ENCODE results near the gene HOXB3.

The HOXB3 gene

DNA sequence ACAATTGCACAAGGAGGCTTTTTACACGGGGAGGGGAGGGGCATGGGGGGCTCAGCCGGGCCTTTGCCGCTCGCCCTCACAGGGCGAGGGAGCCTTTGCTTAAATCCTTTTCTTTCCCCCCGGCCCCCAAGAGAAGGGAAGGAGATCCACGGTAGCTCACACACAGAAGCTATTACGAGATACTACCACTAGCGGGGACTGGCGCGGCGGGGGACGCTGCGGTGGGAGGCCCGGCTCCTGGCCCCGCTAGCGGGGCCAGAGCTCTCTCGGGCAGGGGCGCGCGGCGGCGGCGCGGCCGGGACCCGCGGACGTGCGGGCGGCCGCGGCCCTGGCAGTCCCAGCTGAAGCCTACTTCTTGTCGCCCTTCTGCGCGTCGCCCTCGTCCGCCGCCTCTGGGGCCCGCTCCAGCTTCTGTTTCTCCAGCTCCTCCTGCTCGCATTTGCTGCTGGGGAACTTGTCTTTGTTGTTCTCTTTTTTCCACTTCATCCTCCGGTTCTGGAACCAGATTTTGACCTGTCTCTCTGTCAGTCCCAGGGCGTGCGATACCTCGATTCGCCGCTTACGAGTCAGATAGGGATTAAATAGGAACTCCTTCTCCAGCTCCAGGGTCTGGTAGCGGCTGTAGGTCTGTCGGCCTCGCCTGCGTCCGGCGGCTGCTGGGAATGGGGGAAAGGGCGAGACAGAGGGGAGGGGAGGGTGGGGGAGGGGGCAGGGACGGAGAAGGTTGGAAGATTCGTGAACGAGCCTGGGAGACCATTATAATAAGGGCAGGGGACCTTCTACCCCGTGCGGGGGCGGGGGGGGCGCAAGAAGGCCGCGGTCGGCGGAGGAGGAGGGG is 23.0 kb upstream of the HOXB3 start:
- CTCF ChIA-PET: interaction anchor here (0.6 to 12.1 kb wide), 24 partner anchors 9 to 635 kb away, joined by 3 to 185 read pairs (median 5); partner anchors contain the start of gene HOXB5
- peak overlapping the region; percentile 67 for H3K4me3 ChIP-seq (ENCODE audit: low read depth, low read length)
- no peak for DNase-seq (ENCODE audit: low read depth, low spot score)
- POLR2A ChIA-PET: interaction anchor here (0.7 to 1.4 kb wide), 10 partner anchors 9 to 564 kb away, joined by 3 to 6 read pairs (median 4); partner anchors contain the start of genes HOXB3, HOXB5, HOXB6 and NFE2L1
- TF ChIP-seq, protein P1, sequence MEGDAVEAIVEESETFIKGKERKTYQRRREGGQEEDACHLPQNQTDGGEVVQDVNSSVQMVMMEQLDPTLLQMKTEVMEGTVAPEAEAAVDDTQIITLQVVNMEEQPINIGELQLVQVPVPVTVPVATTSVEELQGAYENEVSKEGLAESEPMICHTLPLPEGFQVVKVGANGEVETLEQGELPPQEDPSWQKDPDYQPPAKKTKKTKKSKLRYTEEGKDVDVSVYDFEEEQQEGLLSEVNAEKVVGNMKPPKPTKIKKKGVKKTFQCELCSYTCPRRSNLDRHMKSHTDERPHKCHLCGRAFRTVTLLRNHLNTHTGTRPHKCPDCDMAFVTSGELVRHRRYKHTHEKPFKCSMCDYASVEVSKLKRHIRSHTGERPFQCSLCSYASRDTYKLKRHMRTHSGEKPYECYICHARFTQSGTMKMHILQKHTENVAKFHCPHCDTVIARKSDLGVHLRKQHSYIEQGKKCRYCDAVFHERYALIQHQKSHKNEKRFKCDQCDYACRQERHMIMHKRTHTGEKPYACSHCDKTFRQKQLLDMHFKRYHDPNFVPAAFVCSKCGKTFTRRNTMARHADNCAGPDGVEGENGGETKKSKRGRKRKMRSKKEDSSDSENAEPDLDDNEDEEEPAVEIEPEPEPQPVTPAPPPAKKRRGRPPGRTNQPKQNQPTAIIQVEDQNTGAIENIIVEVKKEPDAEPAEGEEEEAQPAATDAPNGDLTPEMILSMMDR (IDR thresholded peaks at IDR 0.05; ENCODE audit: insufficient read depth, low read length, missing control alignments): peak; percentile 39

DNA sequence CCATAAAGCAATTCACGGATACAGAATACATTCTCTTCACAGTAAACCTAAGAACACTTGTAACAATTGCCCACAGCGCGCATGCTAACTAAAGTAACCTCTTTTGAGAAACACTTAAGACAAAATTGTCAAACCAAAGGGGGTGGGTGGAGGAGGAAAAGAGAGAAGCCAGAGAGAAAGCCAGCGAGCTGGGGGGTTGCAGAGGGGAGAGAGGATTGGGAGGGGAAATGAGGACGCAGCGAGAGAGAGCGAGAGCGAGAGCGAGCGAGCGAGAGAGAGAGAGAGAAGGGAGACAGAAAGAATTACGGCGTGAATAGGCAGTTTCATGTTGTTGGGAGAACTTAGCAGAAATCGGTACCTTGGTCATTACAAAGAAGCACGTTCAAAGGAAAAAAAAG is 22.4 kb upstream of the HOXB3 start:
- no peak for DNase-seq (ENCODE audit: low read depth, low spot score)
- ChIA-PET POLR2A (interaction anchor here (0.7 to 1.4 kb wide), 10 partner anchors 8 to 564 kb away, joined by 3 to 6 read pairs (median 4); partner anchors contain the start of genes HOXB3, HOXB5, HOXB6 and NFE2L1), CTCF (interaction anchor here (0.6 to 12.1 kb wide), 20 partner anchors 9 to 634 kb away, joined by 3 to 185 read pairs (median 5); partner anchors contain the start of gene HOXB5)
- TF ChIP-seq, protein P1 (IDR thresholded peaks at IDR 0.05; ENCODE audit: insufficient read depth, low read length, missing control alignments): no peak
- H3K4me3 ChIP-seq (ENCODE audit: low read depth, low read length): peak overlapping the region; percentile 67

DNA sequence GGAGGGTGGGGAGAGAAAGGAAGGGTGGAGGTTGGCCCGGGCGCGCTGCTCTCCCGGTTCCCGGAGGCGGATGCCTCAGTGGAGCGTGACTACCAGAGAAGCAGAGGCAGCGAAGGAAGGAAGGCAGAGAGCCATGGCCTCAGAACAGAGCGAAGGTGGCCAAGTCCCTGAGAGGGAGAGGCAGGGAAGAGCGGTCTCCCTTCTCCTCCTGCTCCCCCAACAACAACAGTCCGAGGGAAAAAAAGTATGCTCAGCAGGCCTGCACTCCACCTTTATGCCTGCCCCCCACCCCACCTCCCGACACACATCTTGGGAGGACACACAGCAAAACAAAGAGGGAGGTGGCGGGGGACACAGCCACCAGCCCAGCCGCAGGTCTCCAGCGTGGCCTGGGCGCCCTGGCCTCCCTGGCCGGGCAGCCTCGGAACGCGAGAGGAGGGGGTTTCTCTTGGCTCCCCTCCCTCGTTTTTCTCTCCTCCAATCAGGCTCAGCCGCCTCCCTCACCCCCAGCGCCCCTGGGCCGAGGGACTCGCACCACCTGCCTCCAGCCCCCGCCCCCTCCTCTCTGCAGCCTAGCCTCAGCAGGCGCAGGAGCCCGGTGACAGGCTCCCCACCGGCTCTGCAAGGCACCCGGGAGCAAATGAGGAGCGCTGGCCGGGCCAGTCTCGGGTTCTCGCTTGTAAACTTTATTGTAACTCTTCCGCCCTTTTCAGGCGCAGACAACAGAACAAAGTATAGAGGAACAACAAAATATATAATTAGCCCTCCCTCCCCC is 21.8 kb upstream of the HOXB3 start:
- peak overlapping the region; percentile 67 for H3K4me3 ChIP-seq (ENCODE audit: low read depth, low read length)
- ChIA-PET POLR2A (interaction anchor here (1.4 kb wide), 1 partner anchor 19 kb away, joined by 5 read pairs; the partner anchor contains the start of gene HOXB5), CTCF (interaction anchor here (1.8 to 5.2 kb wide), 2 partner anchors 10 to 261 kb away, joined by 8 to 35 read pairs; no protein-coding TSS in a partner anchor)
- no peak for DNase-seq (ENCODE audit: low read depth, low spot score)
- TF ChIP-seq, protein P1 (IDR thresholded peaks at IDR 0.05; ENCODE audit: insufficient read depth, low read length, missing control alignments): no peak

DNA sequence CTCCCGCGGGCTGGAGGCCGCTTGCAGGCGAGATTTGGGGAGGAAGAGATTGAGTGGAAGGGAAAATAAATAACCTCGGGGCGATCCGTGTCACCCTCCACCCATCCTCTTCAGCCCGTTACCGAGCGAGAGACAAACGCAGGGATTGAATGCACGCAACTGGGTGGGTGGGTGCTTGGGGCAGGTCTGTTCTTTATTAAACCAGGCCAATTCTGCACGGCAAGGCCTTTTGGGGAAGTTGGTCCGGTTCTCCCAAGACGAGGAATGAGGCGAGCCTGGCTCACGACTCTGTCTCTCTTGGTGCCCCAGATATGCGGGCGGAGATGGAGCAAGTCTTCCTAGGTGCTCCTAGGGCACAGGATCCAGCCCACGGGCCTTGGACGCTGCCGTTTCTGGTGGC is 21.2 kb upstream of the HOXB3 start:
- ChIA-PET POLR2A (no interaction called here), CTCF (no interaction called here)
- TF ChIP-seq, protein P1 (IDR thresholded peaks at IDR 0.05; ENCODE audit: insufficient read depth, low read length, missing control alignments): no peak
- DNase-seq (ENCODE audit: low read depth, low spot score): no peak
- H3K4me3 ChIP-seq (ENCODE audit: low read depth, low read length): peak overlapping the region; percentile 67

DNA sequence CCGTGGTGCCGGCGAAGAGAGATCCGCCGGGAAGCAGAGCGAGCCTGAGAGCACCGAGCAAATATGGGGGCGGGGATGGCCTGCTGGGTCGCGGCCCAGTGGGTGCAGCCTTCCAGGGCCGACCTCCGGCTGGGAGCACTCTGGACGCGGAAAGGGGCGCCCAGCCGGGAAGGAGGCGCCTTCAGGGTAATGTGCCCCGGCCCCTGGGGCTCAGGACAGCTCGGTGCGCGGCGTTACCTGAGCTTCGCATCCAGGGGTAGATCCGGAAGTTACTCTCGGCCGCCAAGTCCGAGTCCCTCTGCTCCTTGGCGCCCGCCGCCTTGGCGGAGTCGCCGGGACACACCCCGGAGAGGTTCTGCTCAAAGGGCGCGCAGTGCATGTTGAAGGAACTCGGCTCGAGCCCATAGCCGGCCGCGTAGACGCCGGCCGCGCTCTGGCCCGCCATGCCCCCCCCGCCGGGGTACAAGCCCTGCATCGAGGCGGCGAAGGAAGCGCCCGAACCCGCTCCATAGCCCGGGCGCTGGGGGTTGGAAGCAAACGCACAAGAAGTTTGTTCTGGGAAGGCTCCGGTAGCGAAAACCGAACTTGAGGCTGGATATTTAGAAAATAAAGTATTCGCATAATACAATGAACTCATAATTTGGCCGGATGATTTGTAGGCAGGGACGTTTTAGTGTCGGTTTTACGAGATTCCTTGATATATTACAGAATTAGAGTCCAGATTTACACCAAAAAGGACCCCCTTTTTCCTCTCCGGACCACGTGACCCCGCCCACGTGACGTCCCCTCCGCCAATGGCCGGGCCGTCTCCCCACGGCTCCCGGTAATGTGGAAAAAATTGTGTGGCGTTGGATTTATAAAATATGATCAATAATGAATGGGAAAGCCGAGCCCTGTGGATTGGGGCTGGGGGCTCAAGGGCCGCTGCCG is 20.5 kb upstream of the HOXB3 start, which contains the start of gene HOXB7:
HOXB7 (minus strand) TSS at position 736 of the 930 bp plus-strand sequence; CDS start at position 637, 99 bp downstream.
- no peak for DNase-seq (ENCODE audit: low read depth, low spot score)
- CTCF ChIA-PET: interaction anchor here (0.9 to 2.8 kb wide), 11 partner anchors 8 to 584 kb away, joined by 3 to 15 read pairs (median 6); partner anchors contain the start of gene HOXB5
- H3K4me3 ChIP-seq (ENCODE audit: low read depth, low read length): peak within 1 kb of the TSS; percentile 67
- TF ChIP-seq, protein P1 (IDR thresholded peaks at IDR 0.05; ENCODE audit: insufficient read depth, low read length, missing control alignments): no peak
- POLR2A ChIA-PET: interaction anchor here (1.0 kb wide), 1 partner anchor 18 kb away, joined by 4 read pairs; no protein-coding TSS in a partner anchor
